Measurements from ENCODE around the gene CDC14B.
"Not testable (repeated sequence)": the region's sequence is repeated elsewhere in the genome, so short reads cannot be mapped to it uniquely, and the experiment has no call there.

Gene CDC14B

GRCh38 chr9:96585426-96585825, 34.2 kb downstream of the CDC14B start:
- no peak for DNase-seq (ENCODE audit: low read depth)

- not testable (repeated sequence) for DNase-seq (ENCODE audit: low read depth)
Observed at GRCh38 chr9:96582199-96582598, 37.4 kb downstream of the CDC14B start.

DNA sequence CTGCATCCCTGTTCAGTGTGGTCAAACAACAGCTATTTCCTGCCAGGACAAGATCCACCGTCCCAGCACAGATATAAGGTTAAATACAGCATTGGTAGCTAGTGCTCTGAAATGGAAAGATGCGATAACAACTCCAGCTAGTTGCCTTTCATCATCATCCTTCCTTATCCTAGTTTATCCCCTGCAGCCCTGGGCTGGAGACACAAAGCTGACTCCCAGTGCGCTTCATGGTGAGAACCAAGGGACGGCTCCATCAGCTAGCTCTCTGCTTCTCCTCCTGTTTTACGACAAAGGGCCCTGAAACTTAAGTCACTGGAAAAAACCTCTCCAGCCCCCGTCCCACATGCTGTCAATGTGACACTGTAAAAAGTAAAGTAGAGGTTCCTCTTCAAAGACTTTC, 37.9 kb downstream of the CDC14B start:
- no peak for DNase-seq (ENCODE audit: low read depth)

DNA sequence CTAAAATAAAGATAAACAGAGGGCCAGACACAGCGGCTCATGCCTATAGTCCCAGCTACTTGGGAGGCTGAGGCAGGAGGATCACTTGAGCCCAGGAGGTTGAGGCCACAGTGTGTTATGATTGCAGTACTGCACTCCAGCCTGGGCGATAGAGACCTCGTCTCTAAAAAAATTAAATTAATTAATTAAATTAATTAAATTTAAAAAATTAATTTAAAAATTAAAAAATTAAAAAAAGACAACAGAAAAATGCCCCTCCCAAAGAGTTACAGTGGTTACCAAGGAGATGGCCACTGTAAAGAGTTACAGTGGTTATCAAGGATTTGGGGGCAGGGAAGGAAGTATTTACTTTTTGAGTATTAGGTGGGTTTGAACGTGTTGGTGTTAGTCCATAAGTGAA, 38.3 kb downstream of the CDC14B start:
- DNase-seq (ENCODE audit: low read depth), result no peak

DNA sequence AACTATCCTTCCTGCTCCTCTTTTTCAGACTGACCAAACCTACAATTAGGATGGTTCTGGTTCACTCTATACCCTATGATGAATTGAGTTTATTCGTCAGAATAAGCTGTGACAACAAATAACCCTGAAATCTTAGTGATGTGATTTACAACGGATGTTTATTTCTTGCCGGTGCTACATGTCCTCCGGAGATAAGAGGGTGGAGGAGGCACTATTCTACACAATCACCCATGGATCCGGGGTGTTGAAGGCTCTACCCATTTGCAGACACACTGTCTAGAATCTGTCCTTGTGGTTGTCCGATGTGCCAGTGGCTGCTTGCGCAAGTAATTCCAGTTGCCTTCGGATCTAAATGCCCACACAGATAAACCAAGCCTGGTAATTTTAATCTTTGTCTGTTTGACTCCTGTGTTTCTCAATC, 44.7 kb downstream of the CDC14B start:
- DNase-seq (ENCODE audit: low read depth), result no peak

DNA sequence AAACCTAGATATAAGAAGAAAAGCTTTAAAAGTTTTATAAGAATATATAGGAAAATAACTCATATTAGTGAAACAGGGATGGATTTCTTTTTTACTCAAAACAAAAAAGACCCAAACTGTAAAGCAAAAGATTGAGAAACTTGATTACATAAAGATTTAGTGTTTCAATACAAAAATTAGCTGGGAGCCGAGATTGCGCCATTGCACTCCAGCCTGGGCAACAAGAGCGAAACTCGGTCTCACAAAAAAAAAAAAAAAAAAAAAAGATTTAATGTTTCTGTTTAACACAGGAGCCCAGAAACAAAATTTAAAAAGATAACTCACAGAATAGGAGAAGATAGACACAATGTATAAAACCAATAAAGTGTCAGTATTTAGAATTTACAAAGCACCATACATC, 45.2 kb downstream of the CDC14B start:
- no peak for DNase-seq (ENCODE audit: low read depth)

GRCh38 chr9:96567203-96567700, 52.4 kb downstream of the CDC14B start:
- peak; percentile 4 for DNase-seq (ENCODE audit: low read depth)

GRCh38 chr9:96566498-96567202, 53.0 kb downstream of the CDC14B start:
- DNase-seq (ENCODE audit: low read depth), result peak; percentile 63

DNA sequence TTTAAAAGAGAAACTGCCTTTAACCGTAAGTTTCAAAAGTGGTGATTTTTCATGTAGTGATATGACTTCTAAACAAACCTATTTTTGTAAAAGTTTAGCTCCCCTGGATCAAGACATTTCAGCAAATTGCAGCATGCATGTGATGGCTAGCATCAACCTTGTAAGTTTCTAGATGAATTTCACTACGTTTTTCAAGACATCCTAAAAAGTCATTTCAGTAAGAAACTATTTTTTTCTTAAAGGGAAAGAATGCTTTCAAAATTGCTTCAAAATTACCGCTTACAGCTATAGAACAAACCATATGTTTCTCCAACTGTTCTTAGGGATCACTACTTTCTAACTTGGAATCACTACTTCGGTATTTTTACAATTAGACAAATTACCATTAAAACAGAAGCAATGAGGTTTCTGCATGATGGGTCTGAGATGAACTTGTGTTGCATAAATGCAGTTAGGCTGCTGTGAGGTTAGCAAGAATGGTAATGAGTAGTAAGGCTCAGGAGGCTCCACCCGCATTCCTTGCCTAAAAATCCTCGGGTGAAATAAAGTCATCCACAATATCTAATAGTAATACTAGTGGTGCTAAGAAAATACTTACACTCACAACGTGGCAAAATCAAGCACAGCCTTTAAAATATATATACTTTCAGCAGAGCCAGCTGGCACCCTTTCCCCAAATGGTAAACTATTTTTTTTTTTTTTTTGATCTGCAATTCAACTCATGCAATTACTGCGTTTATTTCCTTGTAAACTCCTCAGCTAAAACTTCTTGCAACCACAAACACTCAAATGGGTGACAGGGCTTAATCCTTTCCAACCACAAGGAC, 53.8 kb downstream of the CDC14B start:
- no peak for DNase-seq (ENCODE audit: low read depth)

DNA sequence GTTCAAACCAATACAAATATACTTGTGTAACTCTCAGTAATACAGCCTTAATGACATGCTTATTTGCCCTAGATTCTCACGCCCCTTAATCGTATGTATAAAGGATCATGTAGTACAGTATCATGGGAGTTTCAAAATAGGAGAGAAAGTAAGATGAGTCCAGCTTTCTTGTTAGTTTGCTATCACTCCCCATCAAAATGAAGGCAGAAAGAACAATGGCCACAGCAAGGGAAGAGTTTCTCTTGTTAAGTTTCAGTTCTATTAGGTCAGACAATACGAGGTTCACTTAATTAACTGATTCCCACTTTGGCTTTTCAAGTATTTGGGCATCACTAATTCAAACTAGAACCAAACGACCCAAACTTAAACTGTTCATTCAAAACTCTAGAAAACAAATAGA, 55.4 kb downstream of the CDC14B start:
- DNase-seq (ENCODE audit: low read depth), result no peak

- no peak for DNase-seq (ENCODE audit: low read depth)
Observed at GRCh38 chr9:96559339-96559943, 60.2 kb downstream of the CDC14B start.

- no peak for DNase-seq (ENCODE audit: low read depth)
Observed at GRCh38 chr9:96557921-96558320, 61.7 kb downstream of the CDC14B start.

- DNase-seq (ENCODE audit: low read depth), result no peak
Observed at GRCh38 chr9:96556701-96557461, 62.8 kb downstream of the CDC14B start.

DNA sequence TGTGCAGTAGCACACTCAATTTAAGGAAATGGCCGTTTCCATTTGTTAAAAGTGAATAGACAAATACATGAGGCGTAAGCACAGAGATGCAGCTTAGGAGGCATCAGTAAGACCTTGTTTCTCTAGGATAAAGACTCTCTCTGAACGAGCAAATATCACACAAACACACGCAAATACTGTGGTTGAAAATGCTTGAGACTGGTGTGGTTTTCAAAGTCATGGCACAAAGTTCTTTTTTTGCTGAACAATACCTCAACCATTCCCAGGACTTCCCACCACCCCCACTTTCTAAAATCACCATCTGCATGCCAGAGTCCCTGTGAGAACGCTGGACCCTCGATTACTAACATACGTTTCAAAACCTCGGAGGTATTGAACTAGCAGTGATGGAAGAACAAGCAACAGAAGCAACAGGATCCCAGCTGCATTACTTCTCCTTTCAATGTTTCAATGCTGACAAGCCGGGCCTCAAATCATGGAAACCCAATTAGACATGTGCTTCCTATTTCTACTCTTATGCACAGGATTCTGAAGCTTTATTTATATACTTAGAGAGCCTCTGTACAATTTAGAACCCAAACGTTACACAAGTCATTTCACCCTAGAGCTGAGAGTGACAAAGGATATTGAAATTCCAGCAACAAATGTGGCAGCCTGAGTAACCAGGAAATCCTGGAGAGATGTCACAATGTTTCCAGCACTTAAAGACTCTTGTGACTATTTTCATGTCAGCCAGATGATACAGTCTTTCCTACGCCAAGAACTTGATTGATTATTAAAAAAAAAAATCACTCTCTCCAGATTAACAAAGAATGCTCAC, 63.9 kb downstream of the CDC14B start:
- no peak for DNase-seq (ENCODE audit: low read depth)

- DNase-seq (ENCODE audit: low read depth), result no peak
Observed at GRCh38 chr9:96554801-96555566, 64.7 kb downstream of the CDC14B start.

- DNase-seq (ENCODE audit: low read depth), result no peak
Observed at GRCh38 chr9:96554326-96554725, 65.3 kb downstream of the CDC14B start.

GRCh38 chr9:96553070-96553469, 66.6 kb downstream of the CDC14B start:
- no peak for DNase-seq (ENCODE audit: low read depth)

GRCh38 chr9:96551403-96551802, 68.2 kb downstream of the CDC14B start:
- DNase-seq (ENCODE audit: low read depth), result no peak

DNA sequence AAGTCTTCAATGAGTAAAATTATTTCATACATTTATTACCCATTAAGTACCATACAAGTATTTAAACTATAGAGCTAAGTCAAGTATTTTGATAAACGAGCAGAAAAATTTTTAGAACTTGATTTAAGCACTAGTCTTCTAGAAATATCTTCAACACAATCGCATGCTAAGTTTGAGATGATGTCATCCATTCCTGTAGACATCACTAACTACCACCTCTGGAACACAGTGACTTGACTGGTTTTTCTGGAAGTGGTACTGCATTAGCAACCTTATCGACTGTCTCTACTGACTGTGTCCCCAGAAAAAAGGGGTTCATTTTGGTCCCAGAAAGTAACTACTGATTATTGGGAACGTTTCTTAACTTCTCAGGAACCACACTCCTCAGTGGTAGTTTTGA, 69.0 kb downstream of the CDC14B start:
- DNase-seq (ENCODE audit: low read depth), result no peak

GRCh38 chr9:96543131-96543530, 76.5 kb downstream of the CDC14B start:
- DNase-seq (ENCODE audit: low read depth), result not testable (repeated sequence)

Measured in activated T-cell treated with anti-CD3 and anti-CD28 coated beads for 24 hours (primary cell).